GM21825 (cell line): Measurements from ENCODE around the gene FALEC.
A peak's percentile ranks its signal among the peaks of the same experiment; 100 is the strongest.

Experiments used
- ATAC-seq: cut with Tn5 transposase; IDR thresholded peaks from one replicate; pipeline ENCODE4 v1.9.1; 2021; ENCODE audit warnings: mild to moderate bottlenecking, moderate library complexity; ENCODE audit not compliant: unreplicated experiment

FALEC gene

GRCh38 chr1:150511985-150512660, 3.4 kb upstream of the FALEC start:
- no peak for ATAC-seq

GRCh38 chr1:150512846-150513245, 2.7 kb upstream of the FALEC start:
- no peak for ATAC-seq

GRCh38 chr1:150513351-150513791, 2.2 kb upstream of the FALEC start:
- no peak for ATAC-seq

- ATAC-seq, result no peak
These were observed 1.3 kb upstream of the FALEC start for GRCh38 chr1:150514260-150514659.

GRCh38 chr1:150514913-150515327, 632 bp upstream of the FALEC start:
- peak; percentile 10 for ATAC-seq

- no peak for ATAC-seq
These were observed 569 bp downstream of the FALEC start for GRCh38 chr1:150516050-150516591.

- no peak for ATAC-seq
These were observed 1.1 kb downstream of the FALEC start for GRCh38 chr1:150516616-150517015.

- no peak for ATAC-seq
These were observed 5.8 kb downstream of the FALEC start for GRCh38 chr1:150521196-150521968.

GRCh38 chr1:150525348-150525747, 9.8 kb downstream of the FALEC start:
- ATAC-seq, result no peak

- no peak for ATAC-seq
These were observed 12.6 kb downstream of the FALEC start for GRCh38 chr1:150528196-150528595.

- ATAC-seq, result no peak
These were observed 13.5 kb downstream of the FALEC start for GRCh38 chr1:150529017-150529416.

- ATAC-seq, result no peak
These were observed 15.1 kb downstream of the FALEC start for GRCh38 chr1:150530491-150531159.

- ATAC-seq, result no peak
These were observed 17.3 kb downstream of the FALEC start for GRCh38 chr1:150532860-150533259.

- no peak for ATAC-seq
These were observed 18.4 kb downstream of the FALEC start for GRCh38 chr1:150534002-150534401.

GRCh38 chr1:150535511-150536287, 20.1 kb downstream of the FALEC start:
- ATAC-seq, result no peak

GRCh38 chr1:150536836-150537731, 21.5 kb downstream of the FALEC start:
- no peak for ATAC-seq

- ATAC-seq, result no peak
These were observed 22.5 kb downstream of the FALEC start for GRCh38 chr1:150537732-150538684.

- ATAC-seq, result no peak
These were observed 28.1 kb downstream of the FALEC start for GRCh38 chr1:150543500-150544143.
